GM12878 (cell line): ENCODE results near the gene IFNA1.

Experiments used
- E4F1 ChIP-seq: fragments of 450-650 bp; IDR thresholded peaks from 2 replicates; pipeline ENCODE4 v1.6.1; 2018; ENCODE audit warnings: borderline replicate concordance, mild to moderate bottlenecking; ENCODE audit not compliant: partially characterized antibody
- MYC ChIP-seq: IDR thresholded peaks from 2 replicates; pipeline ENCODE4 v1.6.1; 2011; ENCODE audit warnings: mild to moderate bottlenecking, low read length, moderate library complexity, inconsistent platforms; ENCODE audit not compliant: insufficient read depth, insufficient replicate concordance, insufficient read length, severe bottlenecking
- NFYB ChIP-seq: IDR thresholded peaks from 2 replicates; pipeline ENCODE4 v1.6.1; 2011; ENCODE audit warnings: low read depth, mild to moderate bottlenecking, low read length, improper control_type of control experiment, moderate library complexity; ENCODE audit not compliant: insufficient read depth
- POLR2AphosphoS5 ChIP-seq: IDR thresholded peaks from 2 replicates; pipeline ENCODE4 v1.6.1; 2011; ENCODE audit warnings: mild to moderate bottlenecking, low read length, inconsistent platforms
- TF ChIP-seq, protein P1 (sequence below), 3 experiments: IDR thresholded peaks in 2 of 3; conservative IDR thresholded peaks in 1 of 3; 2 replicates each; pipeline ENCODE4 v1.5.1; 2011; ENCODE audit warnings: low read depth in 3 of 3, low read length in 3 of 3, mild to moderate bottlenecking in 3 of 3, control low read depth in 2 of 3, moderate library complexity in 2 of 3, inconsistent platforms in 1 of 3, mixed read lengths in 1 of 3; ENCODE audit not compliant: control insufficient read depth in 2 of 3, insufficient read depth in 1 of 3; ENCODE audit errors: extremely low read depth in 1 of 3

GRCh38 chr9:21481470-21482056, 41.3 kb downstream of the IFNA1 start:
- no peak for TF ChIP-seq MYC
- no peak for TF ChIP-seq E4F1
- TF ChIP-seq NFYB: no peak
- no peak for TF ChIP-seq POLR2AphosphoS5
- TF ChIP-seq, protein P1, sequence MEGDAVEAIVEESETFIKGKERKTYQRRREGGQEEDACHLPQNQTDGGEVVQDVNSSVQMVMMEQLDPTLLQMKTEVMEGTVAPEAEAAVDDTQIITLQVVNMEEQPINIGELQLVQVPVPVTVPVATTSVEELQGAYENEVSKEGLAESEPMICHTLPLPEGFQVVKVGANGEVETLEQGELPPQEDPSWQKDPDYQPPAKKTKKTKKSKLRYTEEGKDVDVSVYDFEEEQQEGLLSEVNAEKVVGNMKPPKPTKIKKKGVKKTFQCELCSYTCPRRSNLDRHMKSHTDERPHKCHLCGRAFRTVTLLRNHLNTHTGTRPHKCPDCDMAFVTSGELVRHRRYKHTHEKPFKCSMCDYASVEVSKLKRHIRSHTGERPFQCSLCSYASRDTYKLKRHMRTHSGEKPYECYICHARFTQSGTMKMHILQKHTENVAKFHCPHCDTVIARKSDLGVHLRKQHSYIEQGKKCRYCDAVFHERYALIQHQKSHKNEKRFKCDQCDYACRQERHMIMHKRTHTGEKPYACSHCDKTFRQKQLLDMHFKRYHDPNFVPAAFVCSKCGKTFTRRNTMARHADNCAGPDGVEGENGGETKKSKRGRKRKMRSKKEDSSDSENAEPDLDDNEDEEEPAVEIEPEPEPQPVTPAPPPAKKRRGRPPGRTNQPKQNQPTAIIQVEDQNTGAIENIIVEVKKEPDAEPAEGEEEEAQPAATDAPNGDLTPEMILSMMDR (IDR thresholded peaks at IDR 0.05 in 2 of 3, conservative IDR thresholded peaks at IDR 0.05 in 1 of 3; ENCODE audit: control insufficient read depth in 2 of 3, extremely low read depth in 1 of 3, insufficient read depth in 1 of 3, low read depth in 3 of 3, low read length in 3 of 3): no peak
